Left lobe of liver (tissue), 2 donors: ENCODE data around the gene SHH. TPM values are rescaled to one million over a fixed set of nuclear protein-coding genes. Genes with fewer than 3 reads are reported as not detected.
"Not testable (repeated sequence)": the region's sequence is repeated elsewhere in the genome, so short reads cannot be mapped to it uniquely, and the experiment has no call there.

ENCODE experiments used
- ATAC-seq: fragments of 200-7000 bp; cut with Tn5 transposase; one replicate; pipeline ENCODE4 v1.9.1; 2020; ENCODE audit warnings: mild to moderate bottlenecking, moderate library complexity
- DNase-seq: peaks from one replicate; pipeline ENCODE4 v3.0.0-alpha.2; 2020; ENCODE audit warnings: low spot score
- total RNA-seq: library from RNA; stranded (reverse); gene quantifications from one replicate; pipeline ENCODE4 v1.2.1, GENCODE V29; 2021
- donor health status: DM: no; HTN: no; CAD: no; lungs with moderate emphysema.
- donor health status: DM: no; HTN: yes; CAD: no.

The SHH gene
- total RNA-seq, 1 donor from 2014 or later: 17.1 TPM

- peak; percentile 80 for ATAC-seq
- DNase-seq: no peak
Observed at GRCh38 chr7:155843426-155844018, 31.3 kb upstream of the SHH start.

GRCh38 chr7:155842496-155843265 lies 30.4 kb upstream of the SHH start:
- no peak for ATAC-seq
- DNase-seq: no peak

GRCh38 chr7:155840909-155841308 lies 28.6 kb upstream of the SHH start:
- no peak for ATAC-seq
- DNase-seq: no peak

GRCh38 chr7:155840262-155840885 lies 28.1 kb upstream of the SHH start:
- DNase-seq (no peak), ATAC-seq (no peak)

GRCh38 chr7:155839461-155839860 lies 27.2 kb upstream of the SHH start:
- DNase-seq (no peak), ATAC-seq (no peak)

- ATAC-seq, DNase-seq: not testable (repeated sequence)
Observed at GRCh38 chr7:155838312-155838711, 26.0 kb upstream of the SHH start.

GRCh38 chr7:155837126-155837479 lies 24.8 kb upstream of the SHH start:
- ATAC-seq (no peak), DNase-seq (no peak)

- no peak for ATAC-seq
- DNase-seq: no peak
Observed at GRCh38 chr7:155836216-155837125, 24.2 kb upstream of the SHH start.

- ATAC-seq: no peak
- no peak for DNase-seq
Observed at GRCh38 chr7:155835446-155836215, 23.4 kb upstream of the SHH start.

GRCh38 chr7:155834486-155835048 lies 22.3 kb upstream of the SHH start:
- no peak for ATAC-seq
- DNase-seq: no peak

GRCh38 chr7:155833651-155834050 lies 21.4 kb upstream of the SHH start:
- ATAC-seq (no peak), DNase-seq (no peak)

GRCh38 chr7:155832581-155832981 lies 20.3 kb upstream of the SHH start:
- ATAC-seq: no peak

GRCh38 chr7:155831807-155832524 lies 19.7 kb upstream of the SHH start:
- no peak for DNase-seq
- ATAC-seq: no peak

More at GRCh38 chr7:155832581-155832981, 20.3 kb upstream of the SHH start:
- no peak for DNase-seq

GRCh38 chr7:155830961-155831806 lies 18.9 kb upstream of the SHH start:
- no peak for DNase-seq
- ATAC-seq: no peak

GRCh38 chr7:155829796-155830470 lies 17.7 kb upstream of the SHH start:
- no peak for DNase-seq
- ATAC-seq: no peak

- DNase-seq: no peak
- no peak for ATAC-seq
Observed at GRCh38 chr7:155825336-155825735, 13.1 kb upstream of the SHH start.

GRCh38 chr7:155824227-155824886 lies 12.1 kb upstream of the SHH start:
- ATAC-seq (no peak), DNase-seq (no peak)
